B cell (primary cell): ENCODE data around the gene CPPED1. TPM values are rescaled to one million over a fixed set of nuclear protein-coding genes. Genes with fewer than 3 reads are reported as not detected.

ENCODE experiments used
- ATAC-seq: fragments of 200-7000 bp; cut with Tn5 transposase; one replicate; pipeline ENCODE4 v1.10.0; 2021; ENCODE audit warnings: low read depth, mild to moderate bottlenecking, moderate number of reproducible peaks, moderate library complexity
- CTCF ChIA-PET: fragments of 350-600 bp; sonication (Branson Sonifier 250); formaldehyde crosslinking; loops from one replicate; lab custom pipeline; 2021; ENCODE audit warnings: antibody characterized with exemption, inconsistent platforms; lab: Charles Lee
- POLR2A ChIA-PET: fragments of 350-600 bp; sonication (Branson Sonifier 250); formaldehyde crosslinking; loops from one replicate; lab custom pipeline; 2021; ENCODE audit warnings: antibody characterized with exemption; lab: Charles Lee
- DNase-seq: peaks from one replicate; pipeline ENCODE4 v3.0.0; 2013
- H2AFZ ChIP-seq: 2 replicates; pipeline ENCODE4 v1.6.1; 2012; ENCODE audit warnings: mild to moderate bottlenecking, low read depth, low read length; ENCODE audit not compliant: insufficient read depth, poor library complexity, severe bottlenecking
- H3K27ac ChIP-seq, 2 donors: 1 replicate in 1 of 2; 2 replicates in 1 of 2; pipeline ENCODE4 v1.5.1; 2012 to 2013; ENCODE audit warnings: low read length in 2 of 2, mild to moderate bottlenecking in 2 of 2, moderate library complexity in 1 of 2
- H3K27me3 ChIP-seq, 4 experiments: fragments of 200-600 bp in 1 of 4; sonication (generic) in 1 of 4; replicated peaks in 1 of 4; 1 replicate in 2 of 4; 2 replicates in 2 of 4; pipeline versions ENCODE4 v1.6.1 to v1.7.0; 2013 to 2016; ENCODE audit warnings: low read length in 3 of 4, mild to moderate bottlenecking in 2 of 4, mixed read lengths in 1 of 4, moderate library complexity in 1 of 4; ENCODE audit not compliant: insufficient read depth in 4 of 4, control insufficient read depth in 3 of 4; ENCODE audit errors: control extremely low read depth in 1 of 4
- H3K36me3 ChIP-seq, 2 experiments: replicated peaks in 1 of 2; 1 replicate in 1 of 2; 2 replicates in 1 of 2; pipeline versions ENCODE4 v1.6.1 to v1.7.1; 2013; ENCODE audit warnings: low read length in 1 of 2; ENCODE audit not compliant: insufficient read depth in 2 of 2, control insufficient read depth in 1 of 2; ENCODE audit errors: control extremely low read depth in 1 of 2, extremely low read depth in 1 of 2
- H3K4me1 ChIP-seq, 2 donors: fragments of 200-600 bp in 1 of 2; sonication (generic) in 1 of 2; 1 replicate in 1 of 2; 2 replicates in 1 of 2; pipeline versions ENCODE4 v1.5.1 to v1.6.1; 2013 to 2017; ENCODE audit warnings: low read length in 2 of 2; ENCODE audit not compliant: control insufficient read depth in 2 of 2, insufficient read depth in 2 of 2
- H3K4me2 ChIP-seq: replicated peaks from 2 replicates; pipeline ENCODE3; 2012; ENCODE audit warnings: mild to moderate bottlenecking, low read depth, low read length; ENCODE audit not compliant: poor library complexity, severe bottlenecking
- H3K4me3 ChIP-seq, 5 experiments: fragments of 200-600 bp in 1 of 5; sonication (generic) in 1 of 5; 1 replicate in 3 of 5; 2 replicates in 2 of 5; pipeline versions ENCODE4 v1.5.1 to v1.7.0; 2011 to 2016; ENCODE audit warnings: low read length in 4 of 5, mild to moderate bottlenecking in 4 of 5, low read depth in 2 of 5, control low read depth in 1 of 5, moderate library complexity in 1 of 5; ENCODE audit not compliant: insufficient read depth in 1 of 5; ENCODE audit errors: control extremely low read depth in 1 of 5, extremely low read depth in 1 of 5
- H3K79me2 ChIP-seq: fragments of 200-600 bp; sonication (generic); one replicate; pipeline ENCODE4 v1.6.0; 2016; ENCODE audit warnings: low read length; ENCODE audit not compliant: control insufficient read depth, insufficient read depth
- H3K9ac ChIP-seq: fragments of 200-600 bp; sonication (generic); 2 replicates; pipeline ENCODE4 v1.6.1; 2017; ENCODE audit warnings: mild to moderate bottlenecking, low read length, moderate library complexity
- H3K9me3 ChIP-seq, 3 donors: one replicate each; pipeline versions ENCODE4 v1.6.1 to v1.7.1; 2013; ENCODE audit warnings: low read length in 2 of 3; ENCODE audit not compliant: control insufficient read depth in 2 of 3, insufficient read depth in 1 of 3; ENCODE audit errors: control extremely low read depth in 1 of 3
- H4K20me1 ChIP-seq: 2 replicates; pipeline ENCODE4 v1.6.0; 2012; ENCODE audit warnings: mild to moderate bottlenecking, low read length; ENCODE audit not compliant: insufficient read depth, control insufficient read depth, poor library complexity, severe bottlenecking
- H3K27ac Mint-ChIP-seq: one replicate; pipeline ENCODE4 v1.8.0; 2021; ENCODE audit warnings: mixed read lengths
- H3K27me3 Mint-ChIP-seq: one replicate; pipeline ENCODE4 v1.8.0; 2021; ENCODE audit warnings: mixed read lengths
- H3K4me1 Mint-ChIP-seq: one replicate; pipeline ENCODE4 v1.8.0; 2021; ENCODE audit warnings: mixed read lengths
- H3K4me3 Mint-ChIP-seq: one replicate; pipeline ENCODE4 v1.8.0; 2021; ENCODE audit warnings: mixed read lengths
- H3K9me3 Mint-ChIP-seq: one replicate; pipeline ENCODE4 v1.8.0; 2022; ENCODE audit warnings: mixed read lengths; ENCODE audit not compliant: insufficient read depth
- CTCF ChIP-seq: fragments of 200-600 bp; IDR thresholded peaks from one replicate; pipeline ENCODE4 v1.8.0; 2022; ENCODE audit warnings: antibody characterized with exemption, mild to moderate bottlenecking
- EZH2 ChIP-seq: IDR thresholded peaks from 2 replicates; pipeline ENCODE4 v1.6.1; 2012; ENCODE audit warnings: borderline replicate concordance, low read depth, mild to moderate bottlenecking, moderate library complexity, low read length; ENCODE audit not compliant: insufficient read depth, poor library complexity, severe bottlenecking
- WGBS: methylation state at CpG from one replicate; pipeline ENCODE4 v1.1.5; 2013; ENCODE audit warnings: missing lambda C conversion rate; ENCODE audit not compliant: insufficient coverage; 5-methylcytosine and 5-hydroxymethylcytosine counted together
- intact Hi-C: fragments of 100-400 bp; cut with micrococcal nuclease; formaldehyde crosslinking; loops from one replicate; pipeline ENCODE4 v1.10.0; 2022
- polyA plus RNA-seq: library from polyadenylated mRNA; depleted of rRNA; stranded (reverse); fragments of >200 nt; gene quantifications from 2 replicates; pipeline ENCODE4 v1.2.3, GENCODE V29; 2012
- total RNA-seq, 2 donors: library from RNA; stranded (reverse); fragments of 120-200 nt in 1 of 2; gene quantifications; 1 replicate in 1 of 2; 2 replicates in 1 of 2; pipeline versions ENCODE4 v1.2.3 to v1.2.4, GENCODE V29; 2013 to 2022

Gene CPPED1
- total and polyA plus RNA-seq, 2 donors (not counting 1 experiment from before 2014, with no cell fraction given): 5.9 to 11.3 TPM

DNA sequence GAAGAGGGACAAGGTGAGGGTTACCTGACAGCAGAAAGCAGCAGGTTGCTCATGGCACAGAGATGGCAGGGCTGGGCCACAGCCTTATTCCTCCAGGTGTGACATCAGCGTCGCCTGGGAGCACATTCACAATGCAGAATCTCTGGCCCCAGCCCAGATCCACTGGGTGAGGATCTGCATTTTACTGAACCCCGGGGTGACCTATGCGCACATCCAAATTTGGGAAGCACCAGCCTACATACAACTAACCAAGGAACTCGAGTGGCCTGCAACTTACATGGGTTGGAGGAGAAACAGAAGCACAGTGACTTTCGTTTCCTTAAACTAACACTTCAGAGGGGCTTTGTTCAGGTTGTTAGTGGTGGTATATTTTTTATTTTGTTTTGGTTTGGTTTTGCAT lies 17.6 kb downstream of the CPPED1 start:
- 100% methylated on average over 3 of the region's 6 CpGs for WGBS
- Histone ChIP-seq H2AFZ (no peak overlapping the region), H3K9ac (no peak overlapping the region), H3K4me3 (no peak overlapping the region), H4K20me1 (no peaks in the 10 kb centered on the region), H3K9me3 (peaks cover 0 to 16% (median 5%) of the 10 kb centered on the region in 3 donors), H3K79me2 (no peaks in the 10 kb centered on the region), H3K4me1 (no peaks in the 10 kb centered on the region), H3K27ac (no peak overlapping the region), H3K27me3 (no peaks in the 10 kb centered on the region), H3K4me2 (no peak overlapping the region), H3K36me3 (no peaks in the 10 kb centered on the region)
- Mint-ChIP-seq H3K4me1 (no peaks in the 10 kb centered on the region), H3K27me3 (no peaks in the 10 kb centered on the region), H3K27ac (no peak overlapping the region), H3K9me3 (no peaks in the 10 kb centered on the region), H3K4me3 (no peak overlapping the region)
- TF ChIP-seq CTCF: no peak
- TF ChIP-seq EZH2: no peak
- ChIA-PET CTCF (no interaction called here), POLR2A (no interaction called here)
- intact Hi-C loops: no loop called here
- ATAC-seq (no peak), DNase-seq (no peak)

- no peak overlapping the region for H3K27ac Mint-ChIP-seq
- ChIA-PET POLR2A (no interaction called here), CTCF (no interaction called here)
- H3K4me3 ChIP-seq: no peak overlapping the region
- no peaks in the 10 kb centered on the region for H3K9me3 Mint-ChIP-seq
- peaks cover 0 to 16% (median 5%) of the 10 kb centered on the region in 3 donors for H3K9me3 ChIP-seq
- H3K4me3 Mint-ChIP-seq: no peak overlapping the region
- no peak for TF ChIP-seq CTCF
- no peak for TF ChIP-seq EZH2
- no peak overlapping the region for H3K4me2 ChIP-seq
- H3K9ac ChIP-seq: no peak overlapping the region
- intact Hi-C loops: no loop called here
- no peaks in the 10 kb centered on the region for H3K4me1 Mint-ChIP-seq
- no peaks in the 10 kb centered on the region for H3K27me3 ChIP-seq
- ATAC-seq: no peak
- peaks cover 0 to 3% of the 10 kb centered on the region in 2 experiments for H3K36me3 ChIP-seq
- H3K79me2 ChIP-seq: no peaks in the 10 kb centered on the region
- no peaks in the 10 kb centered on the region for H3K27me3 Mint-ChIP-seq
- no peaks in the 10 kb centered on the region for H3K4me1 ChIP-seq
- no peak for DNase-seq
- no peaks in the 10 kb centered on the region for H4K20me1 ChIP-seq
- no peak overlapping the region for H3K27ac ChIP-seq
- H2AFZ ChIP-seq: no peak overlapping the region
Observed at GRCh38 chr16:12784076-12784475, 19.6 kb downstream of the CPPED1 start.
